CD4-positive, alpha-beta T cell treated with Interleukin-15 for 4 hours (primary cell): Measurements from ENCODE around the gene DDR2.
"Not testable (repeated sequence)": the region's sequence is repeated elsewhere in the genome, so short reads cannot be mapped to it uniquely, and the experiment has no call there.

Source experiments
- DNase-seq: peaks from one replicate; pipeline ENCODE4 v3.0.0-alpha.2; 2020; ENCODE audit warnings: low spot score

DDR2 gene

DNA sequence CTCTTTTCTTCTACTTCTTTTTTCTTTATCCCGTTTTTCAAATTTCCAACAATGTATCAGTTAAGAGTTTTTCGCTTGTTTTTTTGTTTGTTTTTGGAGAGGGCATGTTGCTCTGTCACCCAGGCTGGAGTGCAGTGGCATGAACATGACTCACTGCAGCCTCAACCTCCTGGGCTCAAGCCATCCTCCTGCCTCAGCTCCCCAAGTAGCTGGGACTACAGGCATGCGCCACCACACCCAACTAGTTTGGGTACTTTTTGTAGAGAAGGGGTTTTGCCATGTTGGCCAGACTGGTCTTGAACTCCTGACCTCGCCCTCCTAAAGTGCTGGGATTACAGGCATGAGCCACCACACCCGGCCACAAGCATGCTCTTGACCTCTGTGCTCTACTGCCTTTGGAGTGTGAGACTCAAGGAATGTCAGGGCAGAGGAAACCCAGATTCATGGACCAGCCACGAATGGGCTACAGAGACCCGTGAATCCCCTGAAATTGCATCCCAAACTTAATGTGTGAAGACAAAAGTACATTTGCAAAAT, 93.1 kb downstream of the DDR2 start:
- no peak for DNase-seq

DNA sequence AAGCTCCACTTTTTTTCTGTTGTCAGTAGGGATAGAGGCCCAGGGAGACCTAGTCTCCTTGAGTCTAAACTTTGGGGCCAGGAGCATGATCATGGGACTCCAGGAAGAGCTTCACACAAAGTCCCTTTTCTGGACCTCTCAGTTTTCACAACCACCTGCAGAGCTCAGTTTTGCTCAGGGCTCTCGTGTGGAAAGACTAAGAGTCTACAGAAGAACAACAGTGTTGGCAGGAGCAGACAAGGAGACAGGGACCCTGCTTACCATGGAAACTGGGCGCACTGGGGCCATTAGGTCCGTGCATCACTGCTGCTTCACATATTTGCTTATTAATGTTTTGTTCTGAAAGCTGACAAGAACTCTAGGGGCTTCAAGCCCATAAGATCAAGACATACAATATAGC, 94.3 kb downstream of the DDR2 start:
- no peak for DNase-seq

DNA sequence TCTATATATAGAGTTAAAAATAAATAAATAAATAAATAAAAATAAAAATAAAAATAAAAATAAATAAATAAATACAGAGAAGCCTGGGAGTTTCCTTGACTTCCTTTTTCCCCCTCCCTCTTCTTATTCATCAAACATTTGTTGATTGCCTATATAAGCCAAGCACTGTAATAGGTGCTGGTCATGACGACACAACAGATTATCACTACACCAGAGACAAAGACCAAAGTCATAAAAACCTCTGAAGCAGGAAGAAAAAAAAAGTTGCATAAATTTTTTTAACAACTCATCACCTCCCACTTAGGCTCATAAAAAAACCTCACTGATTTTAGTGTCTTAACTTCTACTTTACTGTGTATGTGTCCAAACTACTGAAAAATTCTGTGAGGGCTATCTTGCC, 95.2 kb downstream of the DDR2 start:
- DNase-seq: not testable (repeated sequence)

DNA sequence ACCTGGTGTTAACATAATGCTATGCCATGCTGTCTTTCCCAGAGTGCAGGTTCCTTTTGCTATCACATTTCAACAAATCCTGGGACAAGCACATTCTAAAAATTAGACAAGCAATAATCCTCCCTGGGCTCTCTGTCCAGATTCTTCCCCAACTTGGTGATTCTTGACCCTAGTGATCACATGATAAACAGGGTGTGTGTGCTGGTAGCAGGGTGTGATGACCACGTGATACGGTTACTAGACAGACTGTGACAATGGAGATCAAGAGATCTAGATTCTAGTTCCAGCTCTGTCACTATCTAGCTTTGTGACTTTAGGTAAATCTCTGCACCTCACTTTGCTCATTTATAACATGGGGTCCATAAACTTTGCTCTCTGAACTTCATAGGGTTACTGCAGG, 96.3 kb downstream of the DDR2 start:
- no peak for DNase-seq

DNA sequence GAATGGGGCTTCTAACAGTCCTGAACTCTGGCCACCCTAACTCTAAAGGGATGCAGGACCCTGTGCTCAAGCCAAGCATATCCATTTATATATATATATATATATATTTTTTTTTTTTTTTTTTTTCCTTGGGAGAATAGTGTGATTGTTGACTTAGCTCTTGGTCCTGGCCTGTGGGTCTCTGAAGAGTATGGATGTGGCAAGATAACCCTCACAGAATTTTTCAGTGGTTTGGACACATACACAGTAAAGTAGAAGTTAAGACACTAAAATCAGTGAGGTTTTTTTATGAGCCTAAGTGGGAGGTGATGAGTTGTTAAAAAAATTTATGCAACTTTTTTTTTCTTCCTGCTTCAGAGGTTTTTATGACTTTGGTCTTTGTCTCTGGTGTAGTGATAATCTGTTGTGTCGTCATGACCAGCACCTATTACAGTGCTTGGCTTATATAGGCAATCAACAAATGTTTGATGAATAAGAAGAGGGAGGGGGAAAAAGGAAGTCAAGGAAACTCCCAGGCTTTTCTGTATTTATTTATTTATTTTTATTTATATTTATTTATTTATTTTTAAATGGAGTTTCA, 97.0 kb downstream of the DDR2 start:
- DNase-seq: not testable (repeated sequence)

DNA sequence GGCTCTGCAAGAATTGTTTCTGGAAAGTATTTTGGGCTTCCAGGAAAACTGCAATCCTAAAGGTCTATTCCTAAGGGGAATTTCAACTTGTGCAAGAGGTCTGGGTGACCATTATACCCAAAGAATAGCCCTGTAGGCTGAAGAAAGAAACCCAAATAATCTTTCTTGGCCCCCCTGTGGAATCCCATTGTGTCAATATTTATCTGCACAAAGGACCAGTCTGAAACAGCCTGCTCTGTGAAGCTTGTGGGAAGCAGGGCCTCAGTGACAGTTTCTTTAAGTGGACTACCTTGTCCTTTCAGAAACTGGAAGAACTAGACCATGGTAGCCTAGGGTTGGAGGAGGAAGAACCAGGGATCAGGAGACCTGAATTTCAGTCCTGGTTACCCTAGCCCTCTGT, 99.8 kb downstream of the DDR2 start:
- no peak for DNase-seq

DNA sequence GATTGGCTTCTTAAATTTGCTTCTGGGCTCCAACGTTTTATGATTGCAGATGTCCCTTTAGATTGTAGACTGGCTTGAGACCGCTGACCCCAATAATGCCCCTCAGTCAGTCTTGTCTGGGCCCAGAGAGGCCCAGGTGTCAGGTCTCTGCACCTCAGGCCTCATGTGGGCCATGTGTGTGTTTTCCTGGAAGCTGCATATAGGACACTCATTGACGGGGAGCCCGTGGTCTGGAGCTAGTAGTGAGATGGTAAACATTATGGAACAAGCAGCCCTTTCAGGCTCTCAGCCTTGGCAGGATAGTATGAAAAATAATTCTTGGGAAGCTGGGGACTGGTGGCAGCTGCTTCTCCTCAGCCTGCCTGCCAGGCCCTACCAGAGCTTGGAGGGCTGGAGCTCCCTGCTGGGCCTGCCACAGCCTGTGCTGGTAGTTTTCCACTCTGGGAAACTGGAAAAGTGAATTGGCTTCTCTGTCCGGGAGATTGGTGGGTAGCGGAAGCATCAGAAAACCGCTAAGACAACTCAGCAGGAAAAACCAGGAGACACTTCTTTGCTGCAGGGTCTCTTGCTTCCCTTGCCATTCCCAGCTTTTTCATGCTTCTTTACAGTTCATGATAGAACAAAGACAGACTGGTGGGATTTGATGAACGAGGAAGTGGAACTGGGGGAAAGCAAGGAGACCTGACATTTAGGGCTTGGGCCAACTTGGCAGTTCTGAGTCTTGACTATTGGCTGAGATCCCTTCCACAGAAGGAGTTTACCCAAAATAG, 100.5 kb downstream of the DDR2 start:
- DNase-seq: no peak

DNA sequence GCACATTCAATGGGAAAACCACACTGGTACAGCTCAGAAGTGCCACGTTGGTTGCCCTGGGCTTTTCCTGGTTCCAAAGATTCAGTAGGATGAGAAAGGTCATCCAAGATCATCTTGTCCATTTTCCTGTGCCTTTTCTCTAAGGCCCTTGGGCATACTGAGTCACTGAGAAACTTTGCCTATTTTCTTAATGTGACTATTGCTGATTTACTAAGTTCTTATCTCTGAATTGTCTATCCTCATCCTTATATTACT, 101.0 kb downstream of the DDR2 start:
- DNase-seq: no peak

DNA sequence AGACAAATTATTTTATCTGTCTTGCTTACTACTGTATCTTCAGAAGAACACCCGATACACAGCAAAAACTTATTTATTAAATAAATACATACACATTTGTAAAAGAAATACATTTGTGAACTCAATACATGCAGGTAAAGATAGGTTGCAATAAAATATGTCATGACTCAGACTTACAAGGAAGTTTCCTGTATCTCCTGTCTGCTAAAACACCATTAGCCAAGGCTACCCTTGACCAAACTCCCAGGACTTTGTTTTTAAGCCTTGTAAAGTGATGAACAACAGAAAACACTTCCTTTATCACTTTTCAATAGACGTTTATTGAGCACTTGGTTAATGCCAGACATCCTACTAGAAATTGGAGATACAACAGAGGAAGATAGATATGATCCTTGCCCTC, 101.8 kb downstream of the DDR2 start:
- DNase-seq: no peak

DNA sequence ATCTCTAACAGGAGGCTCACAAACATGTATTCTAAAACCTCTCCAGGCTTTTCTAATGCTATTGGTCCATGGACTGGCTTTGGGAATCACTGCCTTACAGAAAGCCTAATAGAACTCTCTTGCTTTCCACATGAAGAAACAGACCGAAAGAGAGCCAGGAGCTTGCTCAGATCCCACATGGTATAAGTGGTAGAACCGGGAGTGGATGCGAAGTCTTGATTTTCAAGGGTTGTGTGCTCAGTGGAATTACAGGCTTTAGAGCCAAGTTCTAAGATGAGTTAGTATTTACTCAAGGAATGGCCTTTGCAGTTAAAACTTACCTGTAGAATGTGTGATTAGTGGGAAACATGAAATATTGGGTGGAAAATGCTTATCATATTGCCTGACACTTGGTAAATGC, 103.9 kb downstream of the DDR2 start:
- no peak for DNase-seq

DNA sequence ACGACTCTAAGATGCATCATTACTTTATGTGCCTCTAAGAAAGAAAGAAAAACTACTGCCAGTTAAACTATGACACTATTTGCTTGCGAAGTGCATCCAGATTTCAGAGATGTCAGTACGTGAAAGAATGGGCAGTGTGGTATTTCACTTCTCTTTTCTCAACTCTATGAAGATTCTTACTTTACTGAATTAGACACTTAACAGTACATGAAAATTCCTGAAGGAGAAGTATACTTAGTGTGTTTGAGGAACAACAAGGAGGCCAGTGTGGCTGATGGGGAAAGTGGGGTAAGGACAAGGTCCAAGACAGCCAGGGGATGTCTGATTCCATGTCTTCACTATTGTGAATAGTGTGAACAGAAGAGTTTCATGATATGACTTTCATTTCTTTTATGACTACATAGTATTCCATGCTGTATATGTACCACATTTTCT, 104.4 kb downstream of the DDR2 start:
- DNase-seq: no peak

DNA sequence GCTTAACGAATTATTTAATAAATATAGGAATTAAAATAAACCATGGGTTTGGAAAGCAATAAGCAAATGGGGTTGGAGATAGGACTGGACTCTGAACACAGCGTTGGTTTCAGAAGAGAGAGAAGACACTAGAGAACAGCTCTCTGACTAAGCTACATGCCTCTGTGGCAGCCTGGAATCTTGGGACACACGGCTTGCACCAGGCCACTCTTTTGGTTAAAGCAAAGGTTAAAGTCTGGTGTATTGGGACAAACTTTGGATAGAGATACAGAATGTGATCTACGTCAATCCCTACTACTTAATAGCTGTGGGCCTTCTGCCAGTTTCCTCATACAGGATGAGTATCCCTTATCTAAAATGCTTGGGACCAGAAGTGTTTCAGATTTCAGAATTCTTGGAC, 108.5 kb downstream of the DDR2 start:
- no peak for DNase-seq

DNA sequence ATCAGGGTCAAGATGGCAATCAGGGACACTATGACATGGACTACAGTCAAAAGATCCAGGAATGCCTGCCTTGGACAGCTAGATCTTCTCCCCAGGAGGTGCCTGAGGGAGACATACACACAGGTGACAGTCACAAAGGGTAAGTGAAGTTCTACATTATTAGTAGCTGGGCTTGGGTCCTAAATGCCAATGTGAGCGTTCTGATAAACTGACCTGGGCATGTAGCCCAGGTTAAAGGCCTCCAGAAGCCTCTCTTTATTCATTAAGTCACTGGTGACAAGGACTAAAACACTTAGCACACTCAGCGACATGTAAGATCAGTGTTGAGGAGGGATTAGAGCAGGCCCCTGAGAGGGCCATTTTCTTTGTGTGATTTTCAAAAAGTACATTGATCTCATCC, 109.3 kb downstream of the DDR2 start:
- DNase-seq: no peak

DNA sequence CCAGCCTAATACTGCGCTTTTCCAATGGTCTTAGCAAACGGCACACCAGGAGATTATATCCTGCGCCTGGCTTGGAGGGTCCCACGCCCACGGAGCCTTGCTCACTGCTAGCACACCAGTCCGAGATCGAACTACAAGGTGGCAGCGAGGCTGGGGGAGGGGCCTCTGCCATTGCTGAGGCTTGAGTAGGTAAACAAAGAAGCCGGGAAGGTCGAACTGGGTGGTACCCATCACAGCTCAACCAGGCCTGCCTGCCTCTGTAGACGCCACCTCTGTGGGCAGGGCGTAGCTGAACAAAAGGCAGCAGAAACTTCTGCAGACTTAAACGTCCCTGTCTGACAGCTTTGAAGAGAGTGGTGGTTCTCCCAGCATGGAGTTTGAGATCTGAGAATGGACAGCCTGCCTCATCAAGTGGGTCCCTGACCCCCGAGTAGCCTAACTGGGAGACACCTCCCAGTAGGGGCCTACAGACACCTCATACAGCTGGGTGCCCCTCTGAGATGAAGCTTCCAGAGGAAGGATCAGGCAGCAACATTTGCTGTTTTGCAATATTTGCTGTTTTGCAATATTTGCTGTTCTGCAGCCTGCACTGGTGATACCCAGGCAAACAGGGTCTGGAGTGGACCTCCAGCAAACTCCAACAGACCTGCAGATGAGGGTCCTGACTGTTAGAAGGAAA, 114.1 kb downstream of the DDR2 start:
- DNase-seq: not testable (repeated sequence)

DNA sequence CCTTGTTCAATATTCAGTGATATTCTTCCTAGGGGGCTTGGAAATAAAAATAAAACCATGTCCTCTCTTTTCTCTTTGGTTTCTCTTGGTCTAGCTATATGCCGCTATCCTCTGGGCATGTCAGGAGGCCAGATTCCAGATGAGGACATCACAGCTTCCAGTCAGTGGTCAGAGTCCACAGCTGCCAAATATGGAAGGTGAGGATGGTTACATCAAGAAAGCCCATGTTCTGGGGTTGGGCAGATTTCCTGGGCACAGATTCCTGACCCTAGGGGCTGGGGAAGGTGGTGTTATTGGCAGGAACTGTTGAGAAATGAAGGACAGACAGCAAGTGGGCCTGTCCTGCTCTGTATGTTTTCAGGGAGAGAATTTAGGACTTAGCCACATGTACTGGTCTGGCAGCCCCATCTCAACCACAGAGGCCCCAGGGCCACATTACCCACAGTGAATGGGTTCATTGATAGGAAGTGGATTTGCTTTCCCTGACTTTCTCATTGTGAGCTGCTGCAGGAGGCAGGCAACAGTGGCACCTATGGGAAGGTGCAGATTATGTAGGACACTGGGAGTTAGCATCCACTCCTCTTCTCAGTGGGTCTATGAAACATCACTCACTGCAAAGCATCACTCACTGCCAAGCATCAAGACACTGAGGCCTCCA, 120.9 kb downstream of the DDR2 start:
- DNase-seq: no peak

DNA sequence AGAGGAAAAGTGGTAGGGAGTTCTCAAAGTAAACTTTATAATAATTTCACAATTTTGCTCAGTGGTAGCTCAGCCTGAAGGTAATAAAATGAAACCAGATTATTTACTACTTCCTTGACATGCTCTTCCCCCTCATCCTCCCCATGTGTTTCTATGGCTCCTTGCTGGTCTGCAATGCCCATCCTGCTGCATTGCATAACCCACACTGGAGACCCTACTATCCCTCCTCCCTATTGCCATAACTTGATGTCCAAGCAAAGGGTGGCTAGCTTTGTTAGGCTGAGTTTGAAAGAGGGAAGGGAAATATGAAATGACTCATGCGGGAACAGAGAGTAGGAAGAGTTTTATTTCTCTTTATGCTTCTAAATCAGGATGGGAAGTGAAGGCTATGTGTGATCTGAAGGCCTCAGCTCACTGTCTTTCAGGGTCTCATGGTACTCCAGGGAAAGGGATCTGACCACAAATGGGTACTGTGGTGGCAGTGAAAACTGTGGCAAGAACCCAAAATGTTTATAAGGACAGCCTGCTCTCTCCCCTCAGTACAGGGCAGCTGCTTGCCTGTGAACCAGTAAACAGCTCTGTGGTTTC, 121.8 kb downstream of the DDR2 start:
- DNase-seq: no peak

DNA sequence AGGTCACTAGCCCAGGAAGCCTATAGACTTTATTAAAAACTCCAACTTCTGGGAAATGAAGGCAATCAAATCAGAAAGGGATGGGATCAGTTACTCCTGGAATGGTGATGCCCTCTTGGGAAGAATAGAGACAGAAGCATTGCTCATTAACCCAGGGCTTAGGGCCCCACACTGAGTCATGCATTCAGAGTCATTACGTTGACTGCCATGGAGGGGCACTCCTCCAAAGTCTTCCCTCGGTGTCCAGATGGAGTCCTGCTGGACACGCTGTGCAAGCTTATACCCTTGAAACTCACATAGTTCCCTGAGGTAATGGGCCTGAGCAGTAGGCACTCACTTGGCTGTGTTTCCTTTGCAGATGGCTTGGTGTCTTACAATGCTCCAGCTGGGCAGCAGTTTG, 123.0 kb downstream of the DDR2 start:
- no peak for DNase-seq

DNA sequence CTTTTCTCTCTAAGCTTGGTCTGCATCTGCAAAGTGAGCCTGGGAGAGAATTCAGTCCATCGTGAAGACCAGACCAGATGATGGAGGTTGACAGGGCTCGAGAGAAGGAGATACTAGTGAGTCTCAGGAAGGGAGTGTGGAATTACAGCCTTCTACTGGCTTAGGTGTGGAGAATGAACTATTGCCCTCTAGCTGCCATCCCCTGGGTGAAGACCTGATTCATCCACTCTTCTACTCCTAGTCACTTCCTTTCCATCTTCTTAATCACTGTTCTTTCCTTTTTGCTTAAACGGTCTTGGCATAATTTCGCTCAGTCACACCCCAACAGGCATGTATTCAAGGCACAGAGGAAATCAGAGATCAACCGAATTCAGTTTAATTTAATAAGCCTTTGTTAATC, 124.3 kb downstream of the DDR2 start:
- DNase-seq: no peak

DNA sequence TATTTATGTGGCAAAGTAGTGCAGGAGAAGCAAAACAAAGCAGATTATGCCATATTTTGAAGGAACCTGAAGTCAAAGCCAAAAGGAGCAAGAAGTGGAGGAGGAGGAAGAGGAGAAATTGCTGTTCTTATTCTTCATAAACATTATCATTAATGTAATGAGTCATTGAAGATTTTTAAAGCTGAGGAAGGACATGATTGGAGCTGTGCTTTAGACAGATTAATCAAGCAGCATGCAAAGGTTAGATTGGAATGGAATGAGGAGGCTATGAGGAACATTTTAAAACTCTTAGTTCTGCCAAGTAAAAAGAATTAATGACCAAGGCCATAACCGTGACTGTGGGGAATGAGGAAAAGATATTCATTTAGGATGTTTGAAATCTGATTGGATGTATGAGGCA, 125.2 kb downstream of the DDR2 start:
- DNase-seq: no peak

DNA sequence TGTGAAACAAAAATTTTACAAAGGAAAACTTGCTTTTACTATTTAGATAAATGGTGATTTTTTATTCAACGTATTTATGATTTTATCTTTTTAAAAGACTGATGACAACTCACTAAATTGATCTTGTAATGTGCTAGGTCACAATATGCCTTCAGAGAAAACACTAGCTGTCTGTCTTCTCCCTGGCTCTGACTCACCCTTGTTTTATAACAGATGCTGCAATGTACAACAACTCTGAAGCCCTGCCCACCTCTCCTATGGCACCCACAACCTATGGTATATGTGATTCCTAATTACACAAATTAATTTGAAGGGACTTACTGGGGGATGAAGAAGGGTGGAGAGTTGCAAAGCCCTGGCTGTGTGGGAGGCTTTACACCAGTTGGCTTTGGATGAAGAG, 133.5 kb downstream of the DDR2 start:
- DNase-seq: no peak

DNA sequence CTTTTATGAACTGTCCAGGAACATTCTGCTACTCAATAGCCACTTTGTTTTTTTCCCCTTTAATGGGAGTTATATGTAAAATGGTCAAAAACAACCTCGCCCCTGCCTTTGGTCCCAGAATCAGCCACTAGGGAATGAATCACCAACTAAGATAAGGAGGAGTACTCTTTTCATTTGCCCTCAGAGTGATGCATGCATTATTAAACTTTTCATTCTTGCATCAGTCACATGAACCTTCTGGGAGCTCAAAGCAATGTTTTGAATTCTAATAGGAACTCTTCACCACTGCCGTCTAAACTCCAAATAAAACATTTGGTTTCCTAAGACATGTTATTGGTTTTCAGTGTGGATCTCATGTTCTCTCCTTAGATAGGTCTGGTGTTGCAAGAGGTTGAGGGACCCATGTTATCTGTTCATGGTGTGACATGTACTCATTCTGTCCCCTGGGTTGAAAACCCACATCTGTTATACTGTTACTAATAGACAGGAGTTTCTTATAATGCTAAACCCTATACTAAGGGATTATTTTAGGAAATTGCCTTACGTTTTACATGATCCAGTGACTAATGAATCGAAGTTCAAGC, 140.4 kb downstream of the DDR2 start:
- no peak for DNase-seq

DNA sequence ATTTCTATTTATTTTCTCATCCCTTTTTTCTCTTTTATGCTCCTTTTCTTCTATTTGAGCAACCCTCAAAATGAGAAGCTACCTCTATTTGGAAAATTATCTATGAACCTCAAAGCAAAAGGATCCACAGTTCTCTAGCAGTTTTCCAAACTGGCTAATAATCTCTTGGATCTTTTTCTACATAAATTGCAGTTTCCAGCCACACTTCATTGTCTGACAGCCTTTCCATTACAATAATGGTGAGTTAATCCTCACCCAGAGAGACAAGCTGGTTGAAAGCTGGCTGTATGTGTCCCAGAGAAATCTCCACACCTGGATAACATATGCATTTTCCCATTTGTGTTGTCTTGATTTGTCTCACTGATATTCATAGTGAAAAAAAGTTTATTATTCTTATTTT, 141.7 kb downstream of the DDR2 start:
- DNase-seq: no peak
